ENCODE measurements around the gene ARHGAP30.

The ARHGAP30 gene

GRCh38 chr1:161039154-161039545 is 30.5 kb downstream of the ARHGAP30 start:
- Histone ChIP-seq H3K4me2 (peak overlapping the region; percentile 86), H3K4me3 (IDR thresholded peaks at IDR 0.05; ENCODE audit: insufficient read depth, low read depth, low read length) (no peak overlapping the region), H3K27me3 (ENCODE audit: insufficient read depth, low read depth) (no peaks in the 10 kb centered on the region), H3K79me2 (ENCODE audit: insufficient read depth, low read depth) (peaks cover 10% of the 10 kb centered on the region), H3K36me3 (ENCODE audit: insufficient read depth) (peaks cover 6% of the 10 kb centered on the region; the same call in 1 of the 2 replicates), H3K27ac (peak overlapping the region; percentile 10; the same call in 1 of the 2 replicates), H3K4me1 (ENCODE audit: low read depth, poor library complexity, severe bottlenecking) (peaks cover 36% of the 10 kb centered on the region), H4K20me1 (ENCODE audit: insufficient read depth) (no peaks in the 10 kb centered on the region), H3K9ac (peak overlapping the region; percentile 46; the same call in 1 of the 2 replicates), H2AFZ (ENCODE audit: low read depth) (peak overlapping the region; percentile 73; the same call in 1 of the 2 replicates)
- peak; percentile 33; the same call in 1 of the 2 replicates for TF ChIP-seq CTCF (conservative IDR thresholded peaks at IDR 0.05; ENCODE audit: low read depth, low read length)

- Histone ChIP-seq H3K9ac (peak within 1 kb of the TSS; percentile 46; the same call in 1 of the 2 replicates), H4K20me1 (ENCODE audit: insufficient read depth) (no peaks in the 10 kb centered on the region), H2AFZ (ENCODE audit: low read depth) (peak within 1 kb of the TSS; percentile 73), H3K4me1 (ENCODE audit: low read depth, poor library complexity, severe bottlenecking) (peaks cover 37% of the 10 kb centered on the region), H3K4me2 (peak within 1 kb of the TSS; percentile 86), H3K79me2 (ENCODE audit: insufficient read depth, low read depth) (peaks cover 5% of the 10 kb centered on the region; the same call in 1 of the 2 replicates), H3K27me3 (ENCODE audit: insufficient read depth, low read depth) (no peaks in the 10 kb centered on the region), H3K36me3 (ENCODE audit: insufficient read depth) (peaks cover 6% of the 10 kb centered on the region; the same call in 1 of the 2 replicates), H3K27ac (peak within 1 kb of the TSS; percentile 10; the same call in 1 of the 2 replicates), H3K4me3 (IDR thresholded peaks at IDR 0.05; ENCODE audit: insufficient read depth, low read depth, low read length) (peak within 1 kb of the TSS; percentile 99)
- peak; percentile 15; the same call in 1 of the 2 replicates for TF ChIP-seq CTCF (conservative IDR thresholded peaks at IDR 0.05; ENCODE audit: low read depth, low read length)
Measured at GRCh38 chr1:161038523-161039153, 31.1 kb downstream of the ARHGAP30 start, which contains the start of gene TSTD1. Gene TSTD1, minus strand, starts transcription at chr1:161038964. Its CDS starts 75 bp downstream, at chr1:161038889.

- H3K36me3 ChIP-seq (ENCODE audit: insufficient read depth), result peaks cover 6% of the 10 kb centered on the region; the same call in 1 of the 2 replicates
- no peaks in the 10 kb centered on the region for H4K20me1 ChIP-seq (ENCODE audit: insufficient read depth)
- peak overlapping the region; percentile 73 for H2AFZ ChIP-seq (ENCODE audit: low read depth)
- peak overlapping the region; percentile 46; the same call in 1 of the 2 replicates for H3K9ac ChIP-seq
- H3K4me1 ChIP-seq (ENCODE audit: low read depth, poor library complexity, severe bottlenecking), result peaks cover 36% of the 10 kb centered on the region
- H3K79me2 ChIP-seq (ENCODE audit: insufficient read depth, low read depth), result no peaks in the 10 kb centered on the region
- peak overlapping the region; percentile 99 for H3K4me3 ChIP-seq (IDR thresholded peaks at IDR 0.05; ENCODE audit: insufficient read depth, low read depth, low read length)
- H3K4me2 ChIP-seq, result peak overlapping the region; percentile 86
- H3K27me3 ChIP-seq (ENCODE audit: insufficient read depth, low read depth), result no peaks in the 10 kb centered on the region
- no peak for TF ChIP-seq CTCF (conservative IDR thresholded peaks at IDR 0.05; ENCODE audit: low read depth, low read length)
- H3K27ac ChIP-seq, result peak overlapping the region; percentile 10; the same call in 1 of the 2 replicates
Measured at GRCh38 chr1:161037661-161038522, 31.8 kb downstream of the ARHGAP30 start.

- H3K79me2 ChIP-seq (ENCODE audit: insufficient read depth, low read depth), result no peaks in the 10 kb centered on the region
- no peaks in the 10 kb centered on the region for H3K36me3 ChIP-seq (ENCODE audit: insufficient read depth)
- peaks cover 23% of the 10 kb centered on the region for H3K4me1 ChIP-seq (ENCODE audit: low read depth, poor library complexity, severe bottlenecking)
- H2AFZ ChIP-seq (ENCODE audit: low read depth), result no peak overlapping the region
- no peak for TF ChIP-seq CTCF (conservative IDR thresholded peaks at IDR 0.05; ENCODE audit: low read depth, low read length)
- no peak overlapping the region for H3K4me3 ChIP-seq (IDR thresholded peaks at IDR 0.05; ENCODE audit: insufficient read depth, low read depth, low read length)
- no peak overlapping the region for H3K4me2 ChIP-seq
- H3K27me3 ChIP-seq (ENCODE audit: insufficient read depth, low read depth), result no peaks in the 10 kb centered on the region
- no peak overlapping the region for H3K9ac ChIP-seq
- no peaks in the 10 kb centered on the region for H4K20me1 ChIP-seq (ENCODE audit: insufficient read depth)
- H3K27ac ChIP-seq, result no peak overlapping the region
Measured at GRCh38 chr1:161033751-161034150, 35.9 kb downstream of the ARHGAP30 start.
